HUES6 (cell line): ENCODE measurements around the gene CALCR.
"Not testable (repeated sequence)": the region's sequence is repeated elsewhere in the genome, so short reads cannot be mapped to it uniquely, and the experiment has no call there.

ENCODE experiments used
- H3K27ac ChIP-seq: 2 replicates; pipeline ENCODE4 v1.7.0; 2013; ENCODE audit warnings: low read depth, mild to moderate bottlenecking, low read length, inconsistent platforms
- H3K27me3 ChIP-seq: 2 replicates; pipeline ENCODE4 v1.6.1; 2013; ENCODE audit warnings: low read length; ENCODE audit not compliant: control insufficient read depth, insufficient read depth
- H3K36me3 ChIP-seq: 2 replicates; pipeline ENCODE4 v1.6.1; 2013; ENCODE audit warnings: low read length; ENCODE audit not compliant: control insufficient read depth, insufficient read depth
- H3K4me1 ChIP-seq: 2 replicates; pipeline ENCODE4 v1.6.1; 2013; ENCODE audit warnings: low read length; ENCODE audit not compliant: control insufficient read depth, insufficient read depth
- H3K4me3 ChIP-seq: 2 replicates; pipeline ENCODE4 v1.5.1; 2013; ENCODE audit warnings: low read depth, low read length
- H3K9ac ChIP-seq: one replicate; pipeline ENCODE4 v1.6.1; 2013; ENCODE audit warnings: mild to moderate bottlenecking, low read length
- H3K9me3 ChIP-seq: 2 replicates; pipeline ENCODE4 v1.6.1; 2013; ENCODE audit warnings: low read depth, low read length; ENCODE audit not compliant: control insufficient read depth, insufficient read depth

The CALCR gene

GRCh38 chr7:93585694-93586478 lies 11.4 kb upstream of the CALCR start:
- H3K27ac ChIP-seq, H3K4me3 ChIP-seq, H3K27me3 ChIP-seq, H3K4me1 ChIP-seq, H3K9me3 ChIP-seq, H3K36me3 ChIP-seq, H3K9ac ChIP-seq: not testable (repeated sequence)

- Histone ChIP-seq H3K9me3 (no peaks in the 10 kb centered on the region), H3K27me3 (peaks cover 36% of the 10 kb centered on the region), H3K4me1 (peaks cover 6% of the 10 kb centered on the region; the same call in 1 of the 2 replicates)
Observed at GRCh38 chr7:93579431-93579830, 4.9 kb upstream of the CALCR start.

GRCh38 chr7:93578762-93579161 lies 4.2 kb upstream of the CALCR start:
- Histone ChIP-seq H3K9ac (no peak overlapping the region), H3K4me1 (peaks cover 10% of the 10 kb centered on the region; the same call in 1 of the 2 replicates), H3K27me3 (peaks cover 43% of the 10 kb centered on the region), H3K4me3 (no peak overlapping the region), H3K9me3 (no peaks in the 10 kb centered on the region), H3K27ac (no peak overlapping the region), H3K36me3 (no peaks in the 10 kb centered on the region)

More at GRCh38 chr7:93579431-93579830, 4.9 kb upstream of the CALCR start:
- Histone ChIP-seq H3K27ac (no peak overlapping the region), H3K9ac (no peak overlapping the region), H3K36me3 (no peaks in the 10 kb centered on the region), H3K4me3 (no peak overlapping the region)

- Histone ChIP-seq H3K27ac (no peak overlapping the region), H3K36me3 (no peaks in the 10 kb centered on the region), H3K9ac (peak overlapping the region; percentile 32), H3K9me3 (no peaks in the 10 kb centered on the region), H3K4me3 (peak overlapping the region; percentile 76), H3K4me1 (peaks cover 10% of the 10 kb centered on the region; the same call in 1 of the 2 replicates), H3K27me3 (peaks cover 63% of the 10 kb centered on the region)
Observed at GRCh38 chr7:93575555-93576399, 1.3 kb upstream of the CALCR start.

- peak overlapping the region; percentile 76 for H3K4me3 ChIP-seq
- peaks cover 63% of the 10 kb centered on the region for H3K27me3 ChIP-seq
- H3K4me1 ChIP-seq = peaks cover 12% of the 10 kb centered on the region; the same call in 1 of the 2 replicates
- H3K27ac ChIP-seq = no peak overlapping the region
- no peaks in the 10 kb centered on the region for H3K36me3 ChIP-seq
- peak overlapping the region; percentile 2 for H3K9ac ChIP-seq
- no peaks in the 10 kb centered on the region for H3K9me3 ChIP-seq
Observed at GRCh38 chr7:93574269-93574645, 267 bp downstream of the CALCR start.

- Histone ChIP-seq H3K4me3 (no peak overlapping the region), H3K36me3 (no peaks in the 10 kb centered on the region), H3K9ac (no peak overlapping the region), H3K4me1 (peaks cover 8% of the 10 kb centered on the region; the same call in 1 of the 2 replicates), H3K27me3 (peaks cover 25% of the 10 kb centered on the region), H3K27ac (no peak overlapping the region), H3K9me3 (no peaks in the 10 kb centered on the region)
Observed at GRCh38 chr7:93569189-93569588, 5.3 kb downstream of the CALCR start.

- no peak overlapping the region for H3K9ac ChIP-seq
- H3K4me3 ChIP-seq = no peak overlapping the region
- H3K36me3 ChIP-seq = no peaks in the 10 kb centered on the region
- H3K27ac ChIP-seq = no peak overlapping the region
- H3K9me3 ChIP-seq = no peaks in the 10 kb centered on the region
- H3K27me3 ChIP-seq = peaks cover 3% of the 10 kb centered on the region; the same call in 1 of the 2 replicates
- 0 out of 2 replicates have a peak, but pooled peaks cover 5% of the 10 kb centered on the region for H3K4me1 ChIP-seq
Observed at GRCh38 chr7:93566876-93567275, 7.6 kb downstream of the CALCR start.

- Histone ChIP-seq H3K27ac (no peak overlapping the region), H3K4me3 (no peak overlapping the region), H3K9me3 (no peaks in the 10 kb centered on the region), H3K36me3 (no peaks in the 10 kb centered on the region), H3K9ac (no peak overlapping the region), H3K27me3 (no peaks in the 10 kb centered on the region), H3K4me1 (peaks cover 8% of the 10 kb centered on the region)
Observed at GRCh38 chr7:93563584-93563983, 10.9 kb downstream of the CALCR start.

- Histone ChIP-seq H3K9ac (no peak overlapping the region), H3K27ac (no peak overlapping the region), H3K9me3 (no peaks in the 10 kb centered on the region), H3K27me3 (no peaks in the 10 kb centered on the region), H3K36me3 (no peaks in the 10 kb centered on the region), H3K4me1 (peaks cover 14% of the 10 kb centered on the region), H3K4me3 (no peak overlapping the region)
Observed at GRCh38 chr7:93562936-93563335, 11.6 kb downstream of the CALCR start.

- no peak overlapping the region for H3K4me3 ChIP-seq
- H3K4me1 ChIP-seq = peaks cover 14% of the 10 kb centered on the region
- no peaks in the 10 kb centered on the region for H3K9me3 ChIP-seq
- H3K27ac ChIP-seq = no peak overlapping the region
- H3K9ac ChIP-seq = no peak overlapping the region
- H3K27me3 ChIP-seq = no peaks in the 10 kb centered on the region
- H3K36me3 ChIP-seq = no peaks in the 10 kb centered on the region
Observed at GRCh38 chr7:93562106-93562505, 12.4 kb downstream of the CALCR start.
